Liver (tissue), 3 donors: ENCODE results near the gene TMCO4.

Experiments used
- MAX ChIP-seq: IDR thresholded peaks from 2 replicates; pipeline ENCODE4 v1.6.1; 2016; ENCODE audit warnings: antibody characterized with exemption
- SP1 ChIP-seq: IDR thresholded peaks from 2 replicates; pipeline ENCODE4 v1.6.1; 2018; ENCODE audit warnings: antibody characterized with exemption, mild to moderate bottlenecking
- TAF1 ChIP-seq: conservative IDR thresholded peaks from 2 replicates; pipeline ENCODE4 v1.6.1; 2016; ENCODE audit warnings: antibody characterized with exemption, mild to moderate bottlenecking
- TF ChIP-seq, protein P1 (sequence below): fragments of 150-350 bp; IDR thresholded peaks from 2 replicates; pipeline ENCODE4 v1.5.1; 2017; ENCODE audit warnings: improper control_type of control experiment, low read depth, low read length; ENCODE audit not compliant: missing input control
- donor health status: healthy.
- donor health status: healthy.

GRCh38 chr1:19717467-19717866, 82.2 kb downstream of the TMCO4 start:
- TF ChIP-seq, protein P1, sequence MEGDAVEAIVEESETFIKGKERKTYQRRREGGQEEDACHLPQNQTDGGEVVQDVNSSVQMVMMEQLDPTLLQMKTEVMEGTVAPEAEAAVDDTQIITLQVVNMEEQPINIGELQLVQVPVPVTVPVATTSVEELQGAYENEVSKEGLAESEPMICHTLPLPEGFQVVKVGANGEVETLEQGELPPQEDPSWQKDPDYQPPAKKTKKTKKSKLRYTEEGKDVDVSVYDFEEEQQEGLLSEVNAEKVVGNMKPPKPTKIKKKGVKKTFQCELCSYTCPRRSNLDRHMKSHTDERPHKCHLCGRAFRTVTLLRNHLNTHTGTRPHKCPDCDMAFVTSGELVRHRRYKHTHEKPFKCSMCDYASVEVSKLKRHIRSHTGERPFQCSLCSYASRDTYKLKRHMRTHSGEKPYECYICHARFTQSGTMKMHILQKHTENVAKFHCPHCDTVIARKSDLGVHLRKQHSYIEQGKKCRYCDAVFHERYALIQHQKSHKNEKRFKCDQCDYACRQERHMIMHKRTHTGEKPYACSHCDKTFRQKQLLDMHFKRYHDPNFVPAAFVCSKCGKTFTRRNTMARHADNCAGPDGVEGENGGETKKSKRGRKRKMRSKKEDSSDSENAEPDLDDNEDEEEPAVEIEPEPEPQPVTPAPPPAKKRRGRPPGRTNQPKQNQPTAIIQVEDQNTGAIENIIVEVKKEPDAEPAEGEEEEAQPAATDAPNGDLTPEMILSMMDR = no peak
- TF ChIP-seq TAF1 (no peak), SP1 (no peak), MAX (no peak)
